Stimulated activated CD8-positive, alpha-beta memory T cell treated with anti-CD3 and anti-CD28 coated beads, Interleukin-4, amount 100 ng/mL, for 1 hour (primary cell): ENCODE data around the gene KRT34.
"Not testable (repeated sequence)": the region's sequence is repeated elsewhere in the genome, so short reads cannot be mapped to it uniquely, and the experiment has no call there.

ENCODE experiments used
- DNase-seq, 2 donors: peaks; one replicate each; pipeline ENCODE4 v3.0.0-alpha.2; 2020; ENCODE audit warnings: low read depth in 2 of 2, low spot score in 1 of 2

KRT34 gene

DNA sequence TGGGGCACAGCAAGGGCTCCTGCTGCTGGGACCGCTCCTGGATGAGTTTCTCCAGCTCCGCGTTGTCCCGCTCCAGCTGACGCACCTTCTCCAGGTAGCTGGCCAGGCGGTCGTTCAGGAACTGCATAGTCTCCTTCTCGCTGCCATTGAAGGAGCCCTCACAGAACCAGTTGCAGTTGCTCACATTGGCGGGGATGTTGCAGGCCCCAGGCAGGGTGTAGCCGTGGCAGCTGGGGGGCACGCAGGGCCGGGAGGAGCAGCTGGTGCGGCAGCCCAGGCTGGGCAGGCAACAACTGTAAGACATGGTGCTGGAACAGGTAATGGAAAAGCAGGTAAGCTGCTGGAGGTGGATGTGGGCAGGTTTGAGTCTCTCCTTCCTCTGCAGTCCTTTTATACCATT lies at the start of gene KRT34:
Gene KRT34, minus strand, starts transcription at position 364 of the 400 bp plus-strand sequence. Its CDS starts 60 bp downstream, at position 304.
- DNase-seq: not testable (repeated sequence)

DNA sequence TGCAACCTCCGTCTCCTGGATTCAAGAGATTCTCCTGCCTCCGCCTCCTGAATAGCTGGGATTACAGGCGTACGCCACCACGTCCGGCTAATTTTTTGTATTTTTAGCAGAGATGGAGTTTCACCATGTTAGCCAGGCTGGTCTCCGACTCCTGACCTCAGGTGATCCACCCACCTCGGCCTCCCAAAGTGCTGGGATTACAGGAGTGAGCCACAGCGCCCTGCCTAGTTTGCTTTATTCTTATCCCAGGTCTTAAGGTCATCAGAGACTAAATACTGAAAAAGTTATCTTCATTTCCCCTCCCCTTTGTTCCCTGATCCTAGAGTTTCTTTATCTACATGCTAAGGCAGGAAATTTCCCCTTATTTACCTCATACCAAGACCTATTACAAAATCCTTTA lies 48.3 kb upstream of the KRT34 start:
- DNase-seq: not testable (repeated sequence)

DNA sequence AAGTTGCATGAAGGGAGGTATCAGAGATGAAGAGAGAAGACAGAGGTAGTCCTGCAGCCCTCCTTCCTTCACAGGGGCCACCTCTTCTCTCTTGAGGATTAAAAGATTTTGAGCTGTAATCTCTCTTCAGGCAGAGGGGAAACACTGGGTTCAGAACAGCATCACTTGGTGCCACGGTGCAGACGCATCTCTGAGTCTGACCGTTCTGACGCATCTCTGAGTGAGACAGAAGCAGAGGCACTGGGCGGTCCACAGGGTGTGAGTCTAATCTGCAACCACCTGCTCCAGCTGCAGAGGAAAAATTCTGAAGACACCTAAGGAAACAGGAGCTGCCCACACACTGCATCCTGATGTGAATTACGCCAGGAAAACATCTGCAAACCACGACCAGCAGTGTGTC lies 47.6 kb upstream of the KRT34 start:
- no peak for DNase-seq

DNA sequence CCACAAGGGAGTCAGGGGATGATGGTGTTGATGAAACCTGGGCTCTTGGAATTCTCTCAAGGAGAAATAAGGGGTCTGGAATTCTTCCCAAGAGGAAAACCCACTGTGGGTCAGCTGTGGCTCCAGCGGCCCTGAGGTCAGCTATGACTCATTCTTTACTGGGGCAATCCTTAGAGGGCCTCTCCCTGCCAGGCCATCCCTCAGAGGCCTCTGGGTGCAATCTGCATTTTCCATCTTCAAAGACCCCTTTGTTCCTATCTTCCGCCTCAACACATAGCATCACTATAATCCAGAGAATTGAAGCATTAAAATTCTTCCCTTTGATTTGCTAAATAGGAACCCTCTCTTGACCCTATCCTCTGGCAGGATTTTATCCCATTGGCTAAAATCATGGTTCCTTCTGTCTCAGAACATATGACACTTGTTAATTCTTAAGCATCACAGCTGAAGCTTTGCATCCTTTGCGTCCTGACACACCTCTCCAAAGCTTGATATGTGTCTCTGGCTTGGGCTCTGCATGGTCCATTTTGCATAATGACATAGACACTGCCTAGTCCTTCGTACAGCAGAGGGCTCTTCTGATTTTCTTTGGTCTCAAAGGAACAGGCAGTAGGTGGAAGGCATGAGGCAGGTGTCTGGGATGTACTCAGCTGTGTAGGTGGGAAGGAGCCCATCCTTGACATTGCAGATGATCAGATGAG lies 46.6 kb upstream of the KRT34 start:
- no peak for DNase-seq

DNA sequence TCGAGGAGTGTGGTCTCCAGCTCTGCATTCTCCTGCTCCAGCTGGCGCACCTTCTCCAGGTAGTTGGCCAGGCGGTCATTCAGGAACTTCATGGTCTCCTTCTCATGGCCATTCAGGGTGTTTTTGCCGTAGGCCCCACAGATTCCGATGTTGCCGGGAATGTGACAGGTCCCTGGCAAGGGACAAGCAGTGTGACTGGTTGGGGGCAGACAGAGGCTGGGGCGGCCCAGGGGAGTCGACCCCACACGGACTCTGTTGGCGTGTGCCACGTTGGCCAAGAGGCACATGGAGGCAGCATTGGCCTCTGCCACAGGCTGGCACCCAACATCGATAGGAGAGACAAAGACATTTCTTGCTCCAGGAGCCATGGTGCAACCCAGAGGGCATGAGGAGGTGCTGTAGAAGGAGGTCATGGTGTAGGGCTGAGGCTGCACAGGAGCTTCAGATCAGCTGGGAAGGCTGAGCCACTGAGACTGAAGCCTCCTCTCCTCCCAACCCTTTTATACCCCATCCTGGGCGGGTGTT lies 42.1 kb upstream of the KRT34 start, which contains the start of gene KRT37:
Gene KRT37, minus strand, starts transcription at position 475 of the 525 bp plus-strand sequence. Its CDS starts 62 bp downstream, at position 413.
- no peak for DNase-seq

DNA sequence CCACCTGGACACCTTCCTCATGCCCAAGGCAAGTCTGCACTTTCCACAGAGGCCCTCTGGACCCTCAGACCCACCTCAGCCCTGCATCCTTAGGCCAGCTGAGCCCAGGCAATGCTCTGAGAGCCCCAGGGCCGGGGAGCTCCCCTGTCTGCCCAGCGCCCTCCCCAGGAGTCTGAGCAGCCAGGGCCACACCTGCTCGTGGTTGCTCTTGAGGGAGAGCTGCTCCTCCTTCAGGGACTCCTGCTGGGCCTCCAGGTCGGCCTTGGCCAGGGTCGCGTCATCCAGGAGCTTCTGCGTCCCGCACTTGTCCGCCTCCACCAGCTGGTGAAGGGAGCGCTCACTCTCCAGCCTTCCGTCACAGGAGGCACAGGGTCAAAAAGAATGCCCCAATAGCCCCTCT lies 40.5 kb upstream of the KRT34 start:
- not testable (repeated sequence) for DNase-seq

DNA sequence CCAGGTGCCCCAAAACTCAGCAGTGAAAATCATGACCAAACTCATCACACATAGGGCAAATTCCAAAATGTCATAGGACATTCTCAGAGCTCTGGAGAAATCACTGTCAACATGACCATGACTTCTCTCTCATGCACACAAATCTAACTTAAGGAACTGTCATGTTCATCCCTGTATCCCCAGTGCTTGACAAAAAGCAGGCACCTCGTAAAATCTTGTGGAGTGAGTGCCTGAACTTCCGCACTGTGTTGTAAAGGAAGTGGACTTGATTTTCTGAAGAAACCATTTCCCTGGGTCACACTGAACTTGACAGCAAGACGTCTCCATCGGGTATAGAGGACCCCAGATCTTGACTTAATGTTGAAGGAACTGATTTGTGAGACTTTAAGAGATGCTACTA lies 39.5 kb upstream of the KRT34 start:
- no peak for DNase-seq

DNA sequence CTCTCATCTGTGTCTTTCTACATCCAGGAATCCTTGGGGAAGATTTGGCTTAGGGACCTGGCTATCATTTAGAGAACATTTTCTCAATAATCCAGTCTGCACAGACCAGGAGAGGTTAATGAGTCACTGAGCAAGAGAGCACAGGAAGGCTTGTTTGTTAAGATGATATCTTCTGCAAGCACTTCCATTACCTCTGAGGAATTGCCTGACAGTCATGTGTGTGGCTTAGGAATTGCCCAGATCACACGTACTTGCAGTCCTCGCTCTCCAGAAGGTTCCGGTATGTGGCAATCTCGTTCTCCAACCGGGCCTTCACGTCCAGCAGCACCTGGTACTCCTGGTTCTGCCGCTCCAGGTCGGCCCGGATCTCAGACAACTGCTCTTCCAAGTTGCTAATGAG lies 39.0 kb upstream of the KRT34 start:
- no peak for DNase-seq

DNA sequence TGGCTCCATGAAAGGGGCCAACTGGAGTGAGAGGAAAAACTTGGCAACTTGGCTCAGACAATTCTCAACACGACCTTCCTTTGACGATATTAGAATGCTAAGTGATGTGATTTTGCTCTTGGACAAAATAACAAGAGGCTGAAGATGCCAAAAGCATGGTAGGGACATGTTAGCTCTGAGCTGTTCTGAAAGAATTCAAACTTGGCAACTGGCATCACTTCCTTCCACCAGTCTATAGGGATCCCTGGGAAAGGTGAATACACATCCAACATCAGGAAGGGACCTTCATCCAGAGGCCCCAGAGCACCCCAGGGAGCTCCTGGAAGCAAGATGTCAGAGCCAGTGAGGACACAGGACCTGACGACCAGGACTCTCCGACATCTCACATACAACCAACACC lies 38.0 kb upstream of the KRT34 start:
- DNase-seq: no peak

DNA sequence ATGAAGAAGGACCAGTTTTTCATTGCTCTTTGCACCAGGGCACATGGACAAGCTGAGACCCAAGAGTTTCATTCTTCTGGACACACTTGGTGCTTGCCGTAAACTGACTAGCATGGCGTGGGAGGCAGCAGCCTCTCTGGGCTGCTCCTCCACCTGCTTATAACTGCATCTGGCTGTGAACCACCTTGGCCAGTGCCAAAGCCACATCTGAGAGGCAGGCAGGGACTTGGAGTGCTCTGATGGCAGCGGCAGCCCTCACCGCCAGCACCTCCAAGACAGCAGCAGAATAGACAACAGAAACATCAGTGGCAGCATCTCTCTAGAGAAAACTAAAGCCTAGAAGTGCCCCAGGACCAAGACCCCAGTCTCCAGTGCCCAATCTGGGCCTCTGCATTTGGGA lies 37.6 kb upstream of the KRT34 start:
- no peak for DNase-seq

DNA sequence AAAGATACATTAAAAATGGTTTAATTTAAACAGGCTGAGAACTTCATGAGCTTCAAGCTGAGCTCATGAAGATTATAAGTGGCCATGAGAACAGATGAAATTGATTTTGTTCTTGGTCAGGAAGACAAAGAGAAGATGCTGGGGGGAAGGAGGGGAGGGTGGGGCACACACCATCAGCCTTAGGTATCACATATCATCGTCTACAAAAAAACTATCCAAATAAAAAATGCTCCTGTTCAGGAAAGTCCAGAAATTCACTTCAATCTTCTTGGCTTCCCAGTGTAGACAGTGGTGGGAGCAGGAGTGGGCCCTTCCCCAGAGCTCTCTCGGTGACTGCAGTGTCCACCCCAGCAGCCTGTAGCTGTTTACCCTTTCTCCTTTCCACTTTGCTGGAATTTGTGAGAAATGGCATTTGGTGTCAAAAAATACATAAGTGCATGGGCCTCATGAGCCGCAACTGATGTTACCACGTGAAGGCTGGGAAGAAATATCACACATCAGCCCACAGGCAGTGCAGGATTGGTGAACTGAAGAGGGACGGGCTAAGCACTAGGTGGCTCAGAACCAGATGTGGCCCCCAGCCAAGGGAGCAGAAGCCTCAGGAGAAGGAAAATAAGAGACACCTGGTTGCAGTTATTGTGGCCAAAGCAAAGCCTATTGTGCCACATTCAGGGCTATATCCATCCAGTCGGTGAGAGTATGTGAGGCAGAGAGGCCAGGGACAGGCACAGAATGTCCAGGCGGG lies 36.2 kb upstream of the KRT34 start:
- no peak for DNase-seq

DNA sequence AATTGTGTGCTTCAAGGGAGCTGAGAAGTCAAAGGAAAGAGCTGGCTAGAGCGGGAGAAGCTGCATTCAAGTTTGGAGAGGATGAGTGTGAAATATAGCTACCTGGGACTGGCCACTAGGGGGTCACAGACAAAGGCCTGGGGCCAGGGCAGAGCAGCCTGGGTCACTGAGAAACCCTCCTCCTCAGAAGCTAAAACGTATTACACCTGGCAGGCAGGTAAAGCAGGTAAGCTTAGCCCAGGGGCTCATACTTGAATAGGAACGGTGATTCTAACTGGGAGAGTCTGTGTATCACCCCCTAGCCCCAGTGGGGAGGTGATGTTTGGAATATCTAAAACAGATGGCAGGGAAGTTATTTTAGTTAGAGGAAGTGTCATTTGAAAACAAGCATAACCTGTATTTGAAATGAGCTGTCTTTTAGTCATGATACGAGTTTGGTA lies 35.5 kb upstream of the KRT34 start:
- DNase-seq: no peak

DNA sequence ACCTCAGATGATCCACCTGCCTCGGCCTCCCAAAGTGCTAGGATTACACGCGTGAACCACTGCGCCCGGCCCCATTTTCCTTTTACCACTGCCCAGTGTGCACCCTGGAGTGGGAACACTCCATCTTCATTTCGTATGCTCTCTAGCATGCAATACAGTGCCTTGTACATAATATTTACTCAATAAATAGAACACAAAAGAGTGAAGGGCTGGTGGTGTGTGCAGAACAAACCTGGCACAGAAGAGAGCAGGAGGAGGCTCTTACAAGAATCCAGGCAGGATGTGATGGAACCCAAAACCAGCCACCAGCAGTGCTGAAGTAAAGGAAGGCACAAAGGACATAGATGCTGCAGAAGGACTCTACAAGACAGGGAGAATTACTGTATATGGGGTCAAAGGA lies 35.0 kb upstream of the KRT34 start:
- DNase-seq: no peak

DNA sequence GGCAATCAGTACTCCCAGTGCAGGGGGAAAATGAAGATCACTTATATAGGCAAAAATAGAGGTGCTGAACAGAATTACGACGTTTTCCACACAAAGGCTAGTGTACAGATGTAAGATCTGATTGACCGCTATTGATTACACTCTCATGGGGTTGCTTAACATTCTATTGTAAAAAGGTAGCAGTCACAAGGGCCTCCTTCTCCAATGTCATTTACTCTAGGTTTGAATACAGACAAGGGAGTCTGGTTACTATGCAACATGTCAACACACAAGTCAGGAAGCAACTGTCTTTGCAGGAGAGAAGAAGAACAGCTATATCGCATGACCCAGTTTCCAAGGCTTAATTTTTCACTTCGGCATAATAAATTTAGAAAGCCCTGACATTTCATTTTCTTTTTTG lies 34.4 kb upstream of the KRT34 start:
- no peak for DNase-seq

DNA sequence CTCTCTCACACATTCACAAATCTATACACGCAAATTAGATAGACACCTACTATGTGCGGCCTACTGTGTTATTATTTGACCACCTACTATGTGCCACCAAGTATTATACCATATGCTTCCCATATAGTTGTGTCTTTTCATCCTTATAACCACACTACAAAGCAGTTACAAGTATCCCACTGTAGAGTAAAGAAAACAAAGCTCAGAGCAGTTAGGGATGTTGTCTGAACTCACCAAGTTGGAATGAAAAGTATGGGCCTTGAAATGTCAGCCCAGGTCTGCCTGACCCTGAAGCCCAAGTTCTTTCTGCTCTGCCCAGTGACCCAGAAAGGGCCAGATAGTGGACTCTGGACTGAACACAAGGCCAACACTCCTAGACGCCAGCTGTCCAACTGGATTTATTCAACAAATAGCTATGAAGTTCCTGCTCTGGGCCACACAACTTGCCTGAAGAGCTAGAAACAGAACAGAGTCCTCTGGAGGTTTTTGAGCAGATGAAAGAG lies 33.8 kb upstream of the KRT34 start:
- no peak for DNase-seq

DNA sequence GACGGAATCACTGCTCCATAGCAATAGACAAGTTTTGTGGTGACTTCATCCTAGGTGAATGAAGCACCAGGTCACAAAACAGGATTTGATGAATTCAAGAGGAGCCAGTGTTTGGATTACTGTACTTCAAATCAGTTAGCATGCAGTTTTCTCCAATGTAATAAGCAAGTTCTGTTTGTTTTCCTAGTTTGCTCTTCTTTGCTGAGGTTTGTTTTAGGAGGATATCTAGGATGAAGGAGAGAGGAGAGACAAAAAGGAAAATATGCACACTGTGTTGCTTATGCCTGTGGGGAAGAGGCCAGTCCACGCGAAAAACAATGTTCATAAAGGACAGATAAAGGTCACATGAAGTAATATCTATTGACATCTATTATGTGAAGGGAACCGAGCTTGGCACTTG lies 33.3 kb upstream of the KRT34 start:
- no peak for DNase-seq

DNA sequence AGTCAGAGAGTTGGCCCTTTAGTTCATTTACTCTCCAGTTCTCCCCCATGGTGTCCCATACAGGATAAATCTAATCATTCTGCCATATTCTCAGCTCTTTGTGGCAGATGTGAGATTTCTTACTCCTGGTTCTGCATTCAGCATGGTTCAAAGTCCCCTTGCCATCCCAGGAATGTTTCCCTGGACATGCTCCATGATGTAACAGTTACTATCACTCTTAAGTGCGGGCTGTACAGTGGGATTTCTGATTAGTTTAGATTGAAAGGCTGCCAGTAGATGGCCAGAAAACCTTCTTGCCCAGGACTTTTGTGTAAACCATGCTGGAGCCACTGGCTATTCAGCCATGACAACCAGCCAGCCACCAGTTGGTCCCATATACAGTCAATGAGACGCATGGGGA lies 31.9 kb upstream of the KRT34 start:
- no peak for DNase-seq

DNA sequence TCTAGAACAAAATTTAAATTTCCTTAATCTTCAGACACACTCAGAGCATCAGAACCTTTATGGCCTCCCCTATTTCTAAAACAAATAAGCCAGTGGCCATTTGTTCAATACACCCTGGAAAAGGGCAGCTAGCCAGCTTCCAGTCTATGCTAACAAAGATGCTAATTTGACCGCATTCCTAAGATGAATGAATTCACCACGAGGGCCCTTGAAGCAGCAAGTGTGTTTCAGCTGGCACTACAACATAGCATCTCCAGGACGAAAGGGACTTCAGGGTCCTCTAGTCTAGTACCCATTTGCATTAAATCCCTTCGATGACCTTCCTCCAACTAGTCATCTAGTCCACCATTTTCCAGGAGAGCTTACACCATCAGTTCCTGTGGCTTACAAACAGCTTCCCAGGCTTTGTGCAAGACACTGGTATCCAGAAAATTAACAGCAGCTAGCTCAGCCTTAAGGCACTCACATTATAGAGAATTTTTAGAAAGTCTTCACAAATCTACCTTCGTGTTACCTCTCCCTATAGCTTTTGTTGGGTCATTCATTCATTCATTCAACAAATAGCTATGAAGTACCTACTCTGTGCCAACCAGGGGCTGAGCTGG lies 31.3 kb upstream of the KRT34 start:
- DNase-seq: no peak

DNA sequence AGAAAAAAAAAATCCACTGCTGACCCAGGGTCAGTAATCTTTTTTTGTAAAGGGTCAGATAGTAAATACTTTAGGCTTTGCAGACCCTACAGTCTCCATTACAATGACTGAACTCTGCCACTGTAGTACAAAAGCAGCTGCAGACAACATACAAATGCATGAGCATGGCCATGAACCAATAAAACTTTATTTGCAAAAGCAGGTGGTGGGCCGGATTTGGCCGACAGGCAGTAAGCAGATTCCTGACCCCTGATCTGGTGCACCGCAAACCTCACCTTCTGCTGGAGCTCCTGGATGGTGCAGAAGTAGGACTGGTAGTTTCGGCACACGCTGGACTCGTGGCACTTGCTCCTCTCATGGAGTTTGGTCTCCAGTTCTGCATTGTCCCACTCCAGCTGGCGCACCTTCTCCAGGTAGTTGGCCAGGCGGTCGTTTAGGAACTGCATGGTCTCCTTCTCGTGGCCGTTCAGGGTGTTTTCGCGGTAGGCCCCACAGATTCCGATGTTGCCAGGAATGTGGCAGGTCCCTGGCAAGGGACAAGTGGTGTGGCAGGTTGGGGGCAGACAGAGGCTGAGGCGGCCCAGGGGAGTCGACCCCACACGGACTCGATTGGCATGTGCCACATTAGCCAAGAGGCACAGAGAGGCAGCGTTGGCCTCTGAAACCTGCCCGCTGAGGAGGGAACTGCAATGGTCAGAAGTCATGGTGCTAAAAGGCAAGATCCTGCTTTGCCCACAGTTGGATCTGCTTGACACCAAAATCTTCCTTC lies 29.1 kb upstream of the KRT34 start:
- DNase-seq: no peak

DNA sequence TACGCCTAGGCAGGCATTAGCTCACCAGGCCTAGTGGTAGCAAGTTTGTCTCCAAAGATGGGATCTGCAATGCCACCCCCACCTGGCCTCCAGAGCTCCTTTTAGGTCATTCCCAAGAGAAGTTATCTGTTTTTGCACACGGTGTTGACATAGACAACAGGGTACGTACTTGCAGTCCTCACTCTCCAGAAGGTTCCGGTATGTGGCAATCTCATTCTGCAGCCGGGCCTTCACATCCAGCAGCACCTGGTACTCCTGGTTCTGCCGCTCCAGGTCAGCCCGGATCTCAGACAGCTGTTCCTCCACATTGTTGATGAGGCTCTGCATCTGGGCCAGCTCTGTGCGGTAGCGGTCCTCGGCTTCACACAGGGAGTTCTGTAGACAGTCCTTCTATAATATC lies 25.1 kb upstream of the KRT34 start:
- DNase-seq: no peak

DNA sequence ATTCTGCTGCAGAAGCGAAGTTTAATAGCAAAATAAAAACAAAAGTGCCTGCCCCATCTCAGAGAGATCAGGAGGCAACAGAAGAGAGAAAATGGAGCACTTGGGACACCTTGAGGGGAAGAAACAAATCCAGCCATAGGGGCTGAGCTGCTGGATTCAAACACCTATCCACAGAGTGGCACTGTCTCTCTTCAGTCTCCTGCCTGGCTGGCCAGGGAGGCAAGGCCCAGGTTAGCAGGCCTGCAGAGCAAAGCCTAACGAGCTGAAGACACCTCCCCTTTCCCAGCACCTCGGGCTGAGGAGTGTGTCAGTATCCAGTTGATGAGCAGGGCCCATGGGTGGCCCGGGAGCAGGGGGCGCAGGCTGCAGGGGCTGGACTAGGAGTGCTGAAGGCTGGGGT lies 24.1 kb upstream of the KRT34 start:
- DNase-seq: no peak
